Measurements from ENCODE around the gene SLC35F4.

DNA sequence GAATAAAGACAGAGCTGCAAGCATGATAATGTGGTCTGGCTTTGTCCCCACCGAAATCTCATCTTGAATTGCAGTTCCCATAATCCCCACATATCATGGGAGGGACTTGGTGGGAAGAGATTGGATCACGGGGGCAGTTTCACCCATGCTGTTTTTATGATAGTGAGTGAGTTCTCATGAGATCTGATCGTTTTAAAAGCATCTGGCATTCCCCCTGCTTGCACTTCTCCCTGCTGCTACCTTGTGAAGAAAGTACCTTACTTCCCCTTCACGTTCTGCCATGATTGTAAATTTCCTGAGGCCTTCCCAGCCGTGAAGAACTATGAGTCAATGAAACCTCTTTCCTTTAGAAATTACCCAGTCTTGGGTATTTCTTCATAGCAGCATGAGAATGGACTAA, 158.7 kb downstream of the SLC35F4 start:
- TF ChIP-seq POLR2A (IDR thresholded peaks at IDR 0.05) = no peak
- TF ChIP-seq, protein P1, sequence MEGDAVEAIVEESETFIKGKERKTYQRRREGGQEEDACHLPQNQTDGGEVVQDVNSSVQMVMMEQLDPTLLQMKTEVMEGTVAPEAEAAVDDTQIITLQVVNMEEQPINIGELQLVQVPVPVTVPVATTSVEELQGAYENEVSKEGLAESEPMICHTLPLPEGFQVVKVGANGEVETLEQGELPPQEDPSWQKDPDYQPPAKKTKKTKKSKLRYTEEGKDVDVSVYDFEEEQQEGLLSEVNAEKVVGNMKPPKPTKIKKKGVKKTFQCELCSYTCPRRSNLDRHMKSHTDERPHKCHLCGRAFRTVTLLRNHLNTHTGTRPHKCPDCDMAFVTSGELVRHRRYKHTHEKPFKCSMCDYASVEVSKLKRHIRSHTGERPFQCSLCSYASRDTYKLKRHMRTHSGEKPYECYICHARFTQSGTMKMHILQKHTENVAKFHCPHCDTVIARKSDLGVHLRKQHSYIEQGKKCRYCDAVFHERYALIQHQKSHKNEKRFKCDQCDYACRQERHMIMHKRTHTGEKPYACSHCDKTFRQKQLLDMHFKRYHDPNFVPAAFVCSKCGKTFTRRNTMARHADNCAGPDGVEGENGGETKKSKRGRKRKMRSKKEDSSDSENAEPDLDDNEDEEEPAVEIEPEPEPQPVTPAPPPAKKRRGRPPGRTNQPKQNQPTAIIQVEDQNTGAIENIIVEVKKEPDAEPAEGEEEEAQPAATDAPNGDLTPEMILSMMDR (IDR thresholded peaks at IDR 0.05 in 8 of 11, conservative IDR thresholded peaks at IDR 0.05 in 3 of 11) = no peak
